SK-N-SH treated with all-trans-retinoic acid at 6 μM for 48 hours (cell line): Measurements from ENCODE around the gene DNAH9.

Experiments used
- ATAC-seq: fragments of 200-7000 bp; cut with Tn5 transposase; 3 replicates; pipeline ENCODE4 v1.9.1; 2020; ENCODE audit warnings: mild to moderate bottlenecking, moderate library complexity
- BACH2 ChIP-seq: fragments of 250-450 bp; sonication (Bioruptor Pico); IDR thresholded peaks from 2 replicates; pipeline ENCODE4 v1.9.0; 2021; ENCODE audit warnings: mild to moderate bottlenecking, borderline replicate concordance
- CSDC2 ChIP-seq: fragments of 250-450 bp; sonication (Bioruptor Pico); IDR thresholded peaks from 2 replicates; pipeline ENCODE4 v1.5.0; 2020; ENCODE audit warnings: mild to moderate bottlenecking, moderate library complexity
- ESRRG ChIP-seq: fragments of 250-450 bp; sonication (Bioruptor Pico); IDR thresholded peaks from 2 replicates; pipeline ENCODE4 v1.6.1; 2021; ENCODE audit warnings: mild to moderate bottlenecking
- GLIS3 ChIP-seq: fragments of 250-450 bp; sonication (Bioruptor Pico); IDR thresholded peaks from 2 replicates; pipeline ENCODE4 v1.5.0; 2020; ENCODE audit warnings: mild to moderate bottlenecking, moderate library complexity
- ISL1 ChIP-seq: fragments of 250-450 bp; sonication (Bioruptor Pico); IDR thresholded peaks from 2 replicates; pipeline ENCODE4 v2.1.2; 2022; ENCODE audit warnings: mild to moderate bottlenecking, moderate library complexity
- OSR1 ChIP-seq: fragments of 250-450 bp; sonication (Bioruptor Pico); IDR thresholded peaks from 2 replicates; pipeline ENCODE4 v1.8.0; 2022; ENCODE audit warnings: moderate library complexity, mild to moderate bottlenecking, inconsistent platforms
- PPARA ChIP-seq: fragments of 250-450 bp; sonication (Bioruptor Pico); IDR thresholded peaks from 2 replicates; pipeline ENCODE4 v1.5.0; 2020; ENCODE audit warnings: mild to moderate bottlenecking, borderline replicate concordance
- RARB ChIP-seq: fragments of 250-450 bp; sonication (Bioruptor Pico); IDR thresholded peaks from 2 replicates; pipeline ENCODE4 v1.8.0; 2021; ENCODE audit warnings: mild to moderate bottlenecking, moderate library complexity
- SNAI2 ChIP-seq: fragments of 250-450 bp; sonication (Bioruptor Pico); IDR thresholded peaks from 2 replicates; pipeline ENCODE4 v1.5.0; 2020; ENCODE audit warnings: mild to moderate bottlenecking, moderate library complexity
- TCF4 ChIP-seq: fragments of 250-450 bp; sonication (Bioruptor Pico); IDR thresholded peaks from 2 replicates; pipeline ENCODE4 v1.8.0; 2021; ENCODE audit warnings: mild to moderate bottlenecking, moderate library complexity, borderline replicate concordance
- TOX ChIP-seq: fragments of 250-450 bp; sonication (Bioruptor Pico); IDR thresholded peaks from 2 replicates; pipeline ENCODE4 v1.8.0; 2021; ENCODE audit warnings: mild to moderate bottlenecking, moderate library complexity, borderline replicate concordance
- ZC3H10 ChIP-seq: fragments of 250-450 bp; sonication (Bioruptor Pico); IDR thresholded peaks from 2 replicates; pipeline ENCODE4 v1.5.1; 2021; ENCODE audit warnings: mild to moderate bottlenecking, moderate library complexity
- ZFP3 ChIP-seq: fragments of 250-450 bp; sonication (Bioruptor Pico); IDR thresholded peaks from 2 replicates; pipeline ENCODE4 v1.5.0; 2020; ENCODE audit warnings: mild to moderate bottlenecking, moderate library complexity
- ZNF565 ChIP-seq: fragments of 450-650 bp; formaldehyde crosslinking; conservative IDR thresholded peaks from 2 replicates; pipeline ENCODE4 v1.5.0; 2020; ENCODE audit warnings: low read depth, mild to moderate bottlenecking, moderate library complexity
- ZNF70 ChIP-seq: fragments of 450-650 bp; formaldehyde crosslinking; IDR thresholded peaks from 2 replicates; pipeline ENCODE4 v1.5.0; 2020; ENCODE audit warnings: mild to moderate bottlenecking, moderate library complexity
- ZNF8 ChIP-seq: fragments of 450-650 bp; formaldehyde crosslinking; IDR thresholded peaks from 2 replicates; pipeline ENCODE4 v1.5.0; 2020; ENCODE audit warnings: mild to moderate bottlenecking, moderate library complexity
- TF ChIP-seq, protein P1 (sequence below): fragments of 250-450 bp; sonication (Bioruptor Pico); IDR thresholded peaks from 2 replicates; pipeline ENCODE4 v1.8.0; 2021; ENCODE audit warnings: low read depth, mild to moderate bottlenecking, moderate library complexity, borderline replicate concordance
- TF ChIP-seq, protein P2 (sequence below): fragments of 250-450 bp; sonication (Bioruptor Pico); IDR thresholded peaks from 2 replicates; pipeline ENCODE4 v1.5.1; 2021; ENCODE audit warnings: mild to moderate bottlenecking, moderate library complexity
- TF ChIP-seq, protein P3 (sequence below): fragments of 250-450 bp; sonication (Bioruptor Pico); IDR thresholded peaks from 2 replicates; pipeline ENCODE4 v1.5.0; 2020; ENCODE audit warnings: mild to moderate bottlenecking, moderate library complexity
- TF ChIP-seq, protein P4 (sequence below): fragments of 250-450 bp; sonication (Bioruptor Pico); IDR thresholded peaks from 2 replicates; pipeline ENCODE4 v1.8.0; 2020; ENCODE audit warnings: mild to moderate bottlenecking, moderate library complexity, borderline replicate concordance
- TF ChIP-seq, protein P5 (sequence below): fragments of 250-450 bp; sonication (Bioruptor Pico); IDR thresholded peaks from 2 replicates; pipeline ENCODE4 v1.5.1; 2020; ENCODE audit warnings: low read depth, mild to moderate bottlenecking, moderate library complexity

Gene DNAH9

DNA sequence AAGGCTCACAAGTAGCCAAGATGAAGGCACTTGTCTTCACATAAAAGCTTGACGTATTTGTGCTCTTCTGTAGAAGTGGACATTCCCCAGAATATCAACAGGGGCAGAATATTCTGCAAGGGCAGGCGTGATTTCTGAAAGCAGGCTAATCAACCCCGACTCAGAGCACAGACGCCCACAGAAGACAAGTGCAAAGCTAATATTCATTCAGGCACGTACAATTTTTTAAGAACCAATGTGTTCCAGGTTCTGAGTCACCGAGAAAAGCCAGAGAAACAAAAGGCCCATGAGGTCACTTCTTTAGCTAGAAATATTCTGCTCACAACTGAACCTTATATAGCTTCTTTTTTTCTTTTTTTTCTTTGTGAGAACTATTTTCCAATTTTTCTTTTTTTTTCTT, 121.6 kb downstream of the DNAH9 start:
- no peak for ATAC-seq

DNA sequence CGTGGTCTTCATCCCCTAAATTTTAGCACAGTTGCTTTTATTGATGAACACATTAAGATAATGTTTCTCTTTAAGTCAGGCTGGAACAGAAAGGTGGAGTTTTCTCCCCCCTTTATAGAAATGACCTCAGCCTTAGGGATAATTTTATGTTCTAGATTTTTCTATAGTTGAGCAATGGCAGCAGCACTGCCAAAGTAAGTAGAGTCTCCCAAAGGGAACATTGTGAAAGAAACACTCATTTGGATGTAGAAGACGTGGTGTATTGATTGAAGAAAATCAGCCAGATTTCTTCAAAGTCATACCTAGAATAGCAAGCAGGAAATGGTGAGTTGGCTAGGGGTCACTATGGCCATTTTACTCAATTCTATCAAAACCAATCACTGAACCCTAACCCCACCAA, 122.5 kb downstream of the DNAH9 start:
- no peak for ATAC-seq
- TF ChIP-seq ZNF70 (CRISPR knock-in tag) = no peak
- TF ChIP-seq, protein P1, sequence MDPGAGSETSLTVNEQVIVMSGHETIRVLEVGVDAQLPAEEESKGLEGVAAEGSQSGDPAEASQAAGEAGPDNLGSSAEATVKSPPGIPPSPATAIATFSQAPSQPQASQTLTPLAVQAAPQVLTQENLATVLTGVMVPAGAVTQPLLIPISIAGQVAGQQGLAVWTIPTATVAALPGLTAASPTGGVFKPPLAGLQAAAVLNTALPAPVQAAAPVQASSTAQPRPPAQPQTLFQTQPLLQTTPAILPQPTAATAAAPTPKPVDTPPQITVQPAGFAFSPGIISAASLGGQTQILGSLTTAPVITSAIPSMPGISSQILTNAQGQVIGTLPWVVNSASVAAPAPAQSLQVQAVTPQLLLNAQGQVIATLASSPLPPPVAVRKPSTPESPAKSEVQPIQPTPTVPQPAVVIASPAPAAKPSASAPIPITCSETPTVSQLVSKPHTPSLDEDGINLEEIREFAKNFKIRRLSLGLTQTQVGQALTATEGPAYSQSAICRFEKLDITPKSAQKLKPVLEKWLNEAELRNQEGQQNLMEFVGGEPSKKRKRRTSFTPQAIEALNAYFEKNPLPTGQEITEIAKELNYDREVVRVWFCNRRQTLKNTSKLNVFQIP (CRISPR knock-in tag) = no peak
- TF ChIP-seq, protein P2, sequence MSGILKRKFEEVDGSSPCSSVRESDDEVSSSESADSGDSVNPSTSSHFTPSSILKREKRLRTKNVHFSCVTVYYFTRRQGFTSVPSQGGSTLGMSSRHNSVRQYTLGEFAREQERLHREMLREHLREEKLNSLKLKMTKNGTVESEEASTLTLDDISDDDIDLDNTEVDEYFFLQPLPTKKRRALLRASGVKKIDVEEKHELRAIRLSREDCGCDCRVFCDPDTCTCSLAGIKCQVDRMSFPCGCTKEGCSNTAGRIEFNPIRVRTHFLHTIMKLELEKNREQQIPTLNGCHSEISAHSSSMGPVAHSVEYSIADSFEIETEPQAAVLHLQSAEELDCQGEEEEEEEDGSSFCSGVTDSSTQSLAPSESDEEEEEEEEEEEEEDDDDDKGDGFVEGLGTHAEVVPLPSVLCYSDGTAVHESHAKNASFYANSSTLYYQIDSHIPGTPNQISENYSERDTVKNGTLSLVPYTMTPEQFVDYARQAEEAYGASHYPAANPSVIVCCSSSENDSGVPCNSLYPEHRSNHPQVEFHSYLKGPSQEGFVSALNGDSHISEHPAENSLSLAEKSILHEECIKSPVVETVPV (CRISPR knock-in tag) = no peak
- no peak for TF ChIP-seq TCF4 (CRISPR knock-in tag)
- TF ChIP-seq TOX (CRISPR knock-in tag) = no peak
- TF ChIP-seq, protein P3, sequence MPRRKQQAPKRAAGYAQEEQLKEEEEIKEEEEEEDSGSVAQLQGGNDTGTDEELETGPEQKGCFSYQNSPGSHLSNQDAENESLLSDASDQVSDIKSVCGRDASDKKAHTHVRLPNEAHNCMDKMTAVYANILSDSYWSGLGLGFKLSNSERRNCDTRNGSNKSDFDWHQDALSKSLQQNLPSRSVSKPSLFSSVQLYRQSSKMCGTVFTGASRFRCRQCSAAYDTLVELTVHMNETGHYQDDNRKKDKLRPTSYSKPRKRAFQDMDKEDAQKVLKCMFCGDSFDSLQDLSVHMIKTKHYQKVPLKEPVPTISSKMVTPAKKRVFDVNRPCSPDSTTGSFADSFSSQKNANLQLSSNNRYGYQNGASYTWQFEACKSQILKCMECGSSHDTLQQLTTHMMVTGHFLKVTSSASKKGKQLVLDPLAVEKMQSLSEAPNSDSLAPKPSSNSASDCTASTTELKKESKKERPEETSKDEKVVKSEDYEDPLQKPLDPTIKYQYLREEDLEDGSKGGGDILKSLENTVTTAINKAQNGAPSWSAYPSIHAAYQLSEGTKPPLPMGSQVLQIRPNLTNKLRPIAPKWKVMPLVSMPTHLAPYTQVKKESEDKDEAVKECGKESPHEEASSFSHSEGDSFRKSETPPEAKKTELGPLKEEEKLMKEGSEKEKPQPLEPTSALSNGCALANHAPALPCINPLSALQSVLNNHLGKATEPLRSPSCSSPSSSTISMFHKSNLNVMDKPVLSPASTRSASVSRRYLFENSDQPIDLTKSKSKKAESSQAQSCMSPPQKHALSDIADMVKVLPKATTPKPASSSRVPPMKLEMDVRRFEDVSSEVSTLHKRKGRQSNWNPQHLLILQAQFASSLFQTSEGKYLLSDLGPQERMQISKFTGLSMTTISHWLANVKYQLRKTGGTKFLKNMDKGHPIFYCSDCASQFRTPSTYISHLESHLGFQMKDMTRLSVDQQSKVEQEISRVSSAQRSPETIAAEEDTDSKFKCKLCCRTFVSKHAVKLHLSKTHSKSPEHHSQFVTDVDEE = no peak
- TF ChIP-seq BACH2 (CRISPR knock-in tag) = no peak
- no peak for TF ChIP-seq SNAI2
- TF ChIP-seq GLIS3 (CRISPR knock-in tag) = no peak
- TF ChIP-seq OSR1 (CRISPR knock-in tag) = no peak
- TF ChIP-seq RARB = no peak
- no peak for TF ChIP-seq ZFP3 (CRISPR knock-in tag)
- TF ChIP-seq ISL1 (CRISPR knock-in tag) = no peak
- no peak for TF ChIP-seq PPARA
- TF ChIP-seq, all 23 proteins: peak for 0

More for the DNA sequence above, 121.6 kb downstream of the DNAH9 start:
- no peak for TF ChIP-seq TOX (CRISPR knock-in tag)
- TF ChIP-seq OSR1 (CRISPR knock-in tag) = no peak
- TF ChIP-seq ZNF8 (CRISPR knock-in tag) = no peak
- TF ChIP-seq ZNF565 = no peak
- no peak for TF ChIP-seq BACH2 (CRISPR knock-in tag)
- TF ChIP-seq ZC3H10 (CRISPR knock-in tag) = no peak
- TF ChIP-seq ZNF70 (CRISPR knock-in tag) = no peak
- TF ChIP-seq, protein P3 = no peak
- TF ChIP-seq TCF4 (CRISPR knock-in tag) = no peak
- TF ChIP-seq, protein P1 (CRISPR knock-in tag) = no peak
- TF ChIP-seq SNAI2 = no peak
- TF ChIP-seq, protein P4, sequence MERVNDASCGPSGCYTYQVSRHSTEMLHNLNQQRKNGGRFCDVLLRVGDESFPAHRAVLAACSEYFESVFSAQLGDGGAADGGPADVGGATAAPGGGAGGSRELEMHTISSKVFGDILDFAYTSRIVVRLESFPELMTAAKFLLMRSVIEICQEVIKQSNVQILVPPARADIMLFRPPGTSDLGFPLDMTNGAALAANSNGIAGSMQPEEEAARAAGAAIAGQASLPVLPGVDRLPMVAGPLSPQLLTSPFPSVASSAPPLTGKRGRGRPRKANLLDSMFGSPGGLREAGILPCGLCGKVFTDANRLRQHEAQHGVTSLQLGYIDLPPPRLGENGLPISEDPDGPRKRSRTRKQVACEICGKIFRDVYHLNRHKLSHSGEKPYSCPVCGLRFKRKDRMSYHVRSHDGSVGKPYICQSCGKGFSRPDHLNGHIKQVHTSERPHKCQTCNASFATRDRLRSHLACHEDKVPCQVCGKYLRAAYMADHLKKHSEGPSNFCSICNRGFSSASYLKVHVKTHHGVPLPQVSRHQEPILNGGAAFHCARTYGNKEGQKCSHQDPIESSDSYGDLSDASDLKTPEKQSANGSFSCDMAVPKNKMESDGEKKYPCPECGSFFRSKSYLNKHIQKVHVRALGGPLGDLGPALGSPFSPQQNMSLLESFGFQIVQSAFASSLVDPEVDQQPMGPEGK (CRISPR knock-in tag) = no peak
- no peak for TF ChIP-seq CSDC2
- no peak for TF ChIP-seq GLIS3 (CRISPR knock-in tag)
- TF ChIP-seq, protein P5, sequence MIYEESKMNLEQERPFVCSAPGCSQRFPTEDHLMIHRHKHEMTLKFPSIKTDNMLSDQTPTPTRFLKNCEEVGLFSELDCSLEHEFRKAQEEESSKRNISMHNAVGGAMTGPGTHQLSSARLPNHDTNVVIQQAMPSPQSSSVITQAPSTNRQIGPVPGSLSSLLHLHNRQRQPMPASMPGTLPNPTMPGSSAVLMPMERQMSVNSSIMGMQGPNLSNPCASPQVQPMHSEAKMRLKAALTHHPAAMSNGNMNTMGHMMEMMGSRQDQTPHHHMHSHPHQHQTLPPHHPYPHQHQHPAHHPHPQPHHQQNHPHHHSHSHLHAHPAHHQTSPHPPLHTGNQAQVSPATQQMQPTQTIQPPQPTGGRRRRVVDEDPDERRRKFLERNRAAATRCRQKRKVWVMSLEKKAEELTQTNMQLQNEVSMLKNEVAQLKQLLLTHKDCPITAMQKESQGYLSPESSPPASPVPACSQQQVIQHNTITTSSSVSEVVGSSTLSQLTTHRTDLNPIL (CRISPR knock-in tag) = no peak
- TF ChIP-seq ESRRG (CRISPR knock-in tag) = no peak
- TF ChIP-seq PPARA = no peak
- no peak for TF ChIP-seq RARB
